HG02885 (cell line): ENCODE results near the gene HBZ.
"Not testable (repeated sequence)": the region's sequence is repeated elsewhere in the genome, so short reads cannot be mapped to it uniquely, and the experiment has no call there.

Experiments used
- ATAC-seq: cut with Tn5 transposase; IDR thresholded peaks from one replicate; pipeline ENCODE4 v1.9.1; 2021; ENCODE audit warnings: mild to moderate bottlenecking; ENCODE audit not compliant: unreplicated experiment, poor library complexity

Gene HBZ

DNA sequence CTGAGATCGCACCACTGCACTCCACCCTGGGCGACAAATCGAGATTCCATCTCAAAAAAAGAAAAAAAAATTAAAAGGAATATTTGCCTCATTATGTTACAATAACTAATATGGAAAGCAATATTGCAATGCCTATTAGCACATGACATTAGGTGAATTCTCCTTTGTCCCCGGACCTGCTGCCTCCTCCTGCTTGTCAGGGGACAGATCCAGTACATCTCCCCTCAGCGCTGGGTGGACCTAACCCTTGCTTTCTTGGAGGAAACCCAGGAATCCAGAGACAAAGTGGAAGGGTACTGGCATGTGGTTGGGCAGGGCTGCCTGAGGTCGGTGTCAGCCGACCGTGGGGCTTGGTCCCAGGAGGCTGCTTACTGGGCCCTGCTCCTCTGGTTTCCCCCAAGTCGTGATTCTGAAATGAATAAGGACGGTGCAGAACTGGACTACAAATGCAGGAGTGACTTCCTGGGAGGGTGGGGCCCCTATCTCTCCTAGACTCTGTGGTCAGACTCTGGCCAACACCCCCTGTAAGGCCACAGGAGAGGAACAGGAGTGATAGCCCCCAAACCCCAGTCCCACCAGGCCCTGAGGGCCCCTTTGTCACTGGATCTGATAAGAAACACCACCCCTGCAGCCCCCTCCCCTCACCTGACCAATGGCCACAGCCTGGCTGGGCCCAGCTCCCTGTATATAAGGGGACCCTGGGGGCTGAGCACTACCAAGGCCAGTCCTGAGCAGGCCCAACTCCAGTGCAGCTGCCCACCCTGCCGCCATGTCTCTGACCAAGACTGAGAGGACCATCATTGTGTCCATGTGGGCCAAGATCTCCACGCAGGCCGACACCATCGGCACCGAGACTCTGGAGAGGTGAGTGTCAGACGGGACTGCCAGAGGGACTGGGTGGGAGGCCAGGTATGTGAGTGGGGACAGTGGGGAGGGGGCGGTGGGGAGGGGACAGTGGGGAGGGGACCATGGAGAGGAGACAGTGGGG, at the start of gene HBZ:
TSS of gene HBZ (plus strand) at position 504 of the 988 bp plus-strand sequence. CDS start at position 770, 266 bp downstream.
- ATAC-seq: no peak

DNA sequence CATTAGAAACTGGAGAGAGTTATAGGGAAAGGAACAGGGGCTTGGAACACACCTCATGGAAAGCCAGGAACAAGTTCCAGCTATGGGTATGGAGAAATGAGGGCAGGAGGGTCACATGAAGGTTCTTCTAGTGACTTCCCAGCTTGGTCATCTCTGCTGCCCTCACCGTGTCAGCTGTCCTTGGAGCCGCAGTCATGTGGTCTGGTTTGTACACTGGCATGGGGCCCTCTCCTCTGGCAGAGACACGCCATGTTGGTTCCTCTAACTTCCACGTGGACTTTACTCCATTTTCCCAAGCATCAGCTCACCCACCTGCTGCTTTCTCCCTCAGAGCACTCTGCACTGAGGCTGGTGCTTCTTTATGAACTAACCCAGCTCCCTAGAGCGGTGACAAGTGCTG, 48.1 kb upstream of the HBZ start:
- ATAC-seq: no peak

DNA sequence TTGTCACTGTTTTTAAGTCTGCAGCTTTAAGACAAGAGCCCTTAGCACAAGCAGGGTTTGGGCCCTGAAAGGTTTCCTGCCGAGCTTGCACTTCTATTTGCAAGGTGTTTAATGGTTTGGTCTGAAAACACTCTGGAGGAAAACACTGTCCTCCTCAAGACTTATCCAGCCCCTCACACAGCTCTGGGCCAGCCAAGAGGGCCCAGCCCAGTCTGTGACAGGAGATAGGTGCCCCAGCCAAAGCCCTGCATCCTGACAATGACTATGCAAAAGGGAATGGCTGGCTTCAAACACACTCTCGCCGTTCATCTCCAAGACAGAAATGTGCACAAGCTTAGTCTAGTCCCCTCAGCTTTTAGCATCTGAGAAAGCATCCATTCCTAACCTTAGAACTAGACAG, 47.5 kb upstream of the HBZ start:
- ATAC-seq: no peak

DNA sequence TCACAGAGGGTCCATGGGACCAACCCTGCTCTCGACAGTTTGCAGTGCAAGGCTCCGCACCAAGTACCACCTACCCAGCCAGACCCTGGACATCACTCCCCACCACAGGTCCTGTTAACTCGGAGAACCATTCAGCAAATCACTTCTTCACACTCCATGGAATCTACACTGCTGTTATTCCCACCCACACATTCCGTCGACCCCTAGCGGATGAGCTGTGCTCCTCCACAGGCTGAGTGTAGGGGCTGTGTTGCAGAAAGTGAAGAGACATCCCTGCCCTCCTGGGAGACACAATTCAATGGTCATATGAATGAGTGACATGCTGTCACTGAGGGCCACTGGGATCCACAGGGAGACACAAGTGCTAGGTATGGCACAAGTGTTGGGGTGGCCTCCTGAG, 46.9 kb upstream of the HBZ start:
- no peak for ATAC-seq

DNA sequence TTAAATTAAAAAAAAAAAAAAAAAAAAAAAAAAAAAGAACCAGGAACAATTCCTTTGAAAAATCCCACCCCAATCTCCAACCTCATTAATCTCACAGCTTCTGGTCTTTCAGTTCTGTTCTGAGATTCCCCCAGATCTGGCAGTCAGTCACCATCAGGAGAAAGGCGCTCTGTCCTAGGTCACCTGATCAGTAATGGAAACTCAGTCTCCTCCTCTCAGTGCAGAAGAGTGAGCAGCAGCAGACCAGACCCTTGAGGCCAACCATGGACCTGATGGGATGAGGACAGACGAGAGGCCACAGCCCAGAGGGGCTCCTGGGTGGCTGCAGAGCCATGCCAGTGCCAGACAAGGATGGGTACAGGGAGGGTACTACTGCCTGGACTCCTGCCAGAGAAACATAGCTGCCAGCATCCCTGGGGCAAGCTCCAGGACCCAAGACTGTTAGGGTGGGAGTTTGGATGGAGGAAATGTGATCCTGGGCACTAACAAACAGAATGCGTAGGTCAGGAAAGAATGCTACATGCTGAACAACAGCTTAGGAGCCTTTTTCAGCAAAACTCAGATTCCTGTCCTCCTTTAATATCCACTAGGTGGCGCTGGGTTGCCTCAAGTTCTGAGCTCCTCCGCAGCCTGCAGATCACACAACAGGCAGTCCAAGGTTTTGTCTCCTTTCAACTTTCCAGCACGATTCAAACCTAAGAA, 45.7 kb upstream of the HBZ start:
- ATAC-seq: no peak

DNA sequence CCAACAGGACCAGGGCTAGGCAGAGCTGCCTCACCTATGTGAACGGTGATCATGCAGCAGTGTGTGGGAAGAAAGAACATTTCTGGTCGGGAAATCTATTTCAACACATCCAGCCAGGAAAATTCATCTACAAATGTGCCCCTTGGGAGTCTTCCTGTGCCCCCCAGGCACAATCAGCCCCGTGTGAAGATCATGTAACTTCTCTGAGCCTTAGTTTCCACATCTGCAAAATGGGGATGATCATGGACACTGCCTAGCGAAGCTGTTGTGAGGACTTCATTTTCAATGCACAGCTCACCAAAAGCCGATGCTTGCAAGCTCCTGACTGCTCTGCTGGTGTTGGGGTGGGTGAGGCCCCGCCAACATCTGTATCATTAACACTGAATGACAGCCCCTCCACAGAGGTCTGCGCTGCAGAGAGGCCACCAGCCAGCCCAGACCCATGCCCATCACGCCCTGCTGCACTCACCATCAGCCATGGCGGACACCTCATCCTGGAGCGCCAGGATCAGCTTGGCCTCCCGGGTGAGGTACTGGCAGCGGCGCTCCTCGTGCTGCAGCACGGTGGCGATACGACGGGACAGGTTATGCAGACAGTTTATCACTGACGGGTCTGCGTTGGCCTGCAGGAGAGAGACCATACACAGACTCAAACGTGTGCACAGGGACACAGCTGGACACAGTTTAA, 40.1 kb upstream of the HBZ start:
- ATAC-seq: no peak

DNA sequence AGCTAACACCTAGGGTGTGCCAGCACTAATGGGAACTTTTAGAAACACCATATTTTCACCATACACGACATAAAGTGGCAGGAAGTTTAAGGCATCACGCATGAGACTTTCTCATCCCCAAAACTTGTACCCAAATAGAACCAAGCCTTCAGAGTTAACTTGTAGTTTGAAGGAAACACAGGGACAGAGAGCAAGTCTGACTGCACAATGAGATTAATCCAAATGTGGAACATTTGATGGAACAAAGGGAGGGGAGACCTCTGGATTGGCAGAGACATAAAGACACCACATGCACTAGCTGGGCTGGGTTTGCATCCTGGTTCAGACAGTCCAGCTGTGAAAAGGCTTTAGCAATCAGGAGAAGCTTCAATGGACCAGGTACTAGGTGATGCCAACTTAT, 38.1 kb upstream of the HBZ start:
- ATAC-seq: no peak

DNA sequence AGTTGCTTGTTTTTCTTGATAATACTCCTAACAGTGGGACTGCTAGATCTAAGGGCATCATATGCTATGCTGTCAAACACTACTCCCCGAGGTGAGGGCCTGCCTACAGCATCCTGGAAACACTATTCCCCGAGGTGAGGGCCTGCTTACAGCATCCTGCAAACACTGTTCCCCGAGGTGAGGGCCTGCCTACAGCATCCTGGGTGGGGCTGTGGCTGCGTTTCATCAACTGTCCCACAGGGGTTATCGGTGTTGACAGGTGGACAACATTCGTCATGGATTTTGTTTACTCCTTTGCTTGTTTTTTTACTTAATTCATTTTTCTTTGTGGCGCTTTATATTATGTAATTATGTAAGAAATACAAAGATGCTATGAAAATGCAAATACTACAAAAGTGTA, 36.4 kb upstream of the HBZ start:
- no peak for ATAC-seq

DNA sequence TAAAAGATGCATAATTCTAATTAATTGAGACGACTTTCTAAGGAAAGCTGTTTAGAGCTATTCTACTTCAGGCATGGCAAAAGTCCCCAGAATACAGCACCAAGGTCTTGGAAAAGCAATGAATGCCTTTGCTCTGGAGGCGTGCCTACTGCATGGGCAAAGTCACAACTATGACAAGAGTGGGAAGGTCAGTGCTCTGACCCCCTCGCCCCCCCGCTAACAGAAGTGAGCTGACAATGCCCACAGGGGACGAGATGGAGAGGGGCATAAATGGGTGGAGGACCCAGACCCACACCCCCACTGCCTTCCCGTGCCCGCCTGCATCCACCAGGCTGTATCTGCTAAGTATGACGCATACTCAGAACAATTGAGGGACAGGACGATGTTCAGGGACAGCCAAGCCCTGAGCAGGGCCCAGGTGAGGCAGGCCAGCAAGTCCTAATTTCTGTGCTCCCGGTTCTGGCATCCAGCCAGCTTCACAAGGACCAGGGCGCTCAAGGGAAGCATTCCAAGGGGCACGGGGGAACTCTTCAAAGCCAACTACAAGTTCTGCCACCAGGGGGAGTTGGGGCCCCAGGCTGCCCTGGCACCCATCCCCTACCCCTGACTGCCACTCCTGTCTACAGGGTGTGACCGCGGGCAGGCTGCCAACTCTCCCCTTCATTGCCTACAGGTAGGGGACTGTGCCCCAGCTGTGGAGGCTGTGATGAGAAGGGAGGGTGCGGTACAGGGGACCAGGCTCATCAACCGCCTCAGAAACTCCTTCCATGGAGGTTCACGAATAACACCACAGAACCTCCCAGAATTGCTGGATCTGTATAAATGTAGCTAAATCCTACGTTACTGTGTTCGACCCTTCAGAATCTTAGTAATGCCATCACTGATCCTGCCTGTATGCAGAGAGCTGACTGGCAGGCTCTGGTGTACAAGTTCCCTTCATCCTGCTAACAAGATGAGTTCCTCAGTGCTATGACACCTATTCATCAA, 34.8 kb upstream of the HBZ start:
- no peak for ATAC-seq

DNA sequence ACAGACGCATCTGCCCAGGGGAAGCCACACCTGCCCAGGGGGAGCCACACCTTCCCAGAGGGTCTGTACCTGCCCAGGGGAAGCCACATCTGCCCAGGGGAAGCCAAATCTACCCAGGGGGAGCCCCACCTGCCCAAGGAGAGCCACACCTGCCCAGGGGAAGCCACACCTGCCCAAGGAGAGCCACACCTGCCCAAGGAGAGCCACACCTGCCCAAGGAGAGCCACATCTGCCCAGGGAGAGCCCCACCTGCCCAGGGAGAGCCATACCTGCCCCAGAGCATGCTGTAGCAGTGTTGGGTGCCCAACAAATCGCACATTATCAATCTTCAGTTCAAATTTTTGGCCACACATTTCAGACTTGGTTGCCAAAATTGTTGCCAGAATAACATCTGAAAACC, 33.6 kb upstream of the HBZ start:
- no peak for ATAC-seq

DNA sequence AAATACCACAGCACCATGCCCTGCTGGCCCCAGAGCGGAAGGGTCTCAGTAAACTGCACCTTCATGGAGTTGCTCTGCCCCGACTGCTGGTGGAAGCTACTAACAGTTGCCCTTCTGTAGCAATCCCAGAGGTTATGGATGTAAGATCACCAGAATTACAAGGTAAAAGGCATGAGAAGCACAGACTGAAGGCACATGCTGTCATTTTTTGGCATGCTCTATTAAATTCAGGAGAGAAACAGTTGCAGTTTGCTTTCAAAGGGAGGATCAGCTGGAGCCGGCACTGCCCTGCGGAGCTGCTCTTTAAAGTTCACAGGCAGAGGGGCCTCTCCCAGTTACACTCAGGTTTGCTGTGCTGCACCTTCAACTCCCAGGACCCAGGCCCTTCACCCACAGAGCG, 33.1 kb upstream of the HBZ start:
- ATAC-seq: no peak

DNA sequence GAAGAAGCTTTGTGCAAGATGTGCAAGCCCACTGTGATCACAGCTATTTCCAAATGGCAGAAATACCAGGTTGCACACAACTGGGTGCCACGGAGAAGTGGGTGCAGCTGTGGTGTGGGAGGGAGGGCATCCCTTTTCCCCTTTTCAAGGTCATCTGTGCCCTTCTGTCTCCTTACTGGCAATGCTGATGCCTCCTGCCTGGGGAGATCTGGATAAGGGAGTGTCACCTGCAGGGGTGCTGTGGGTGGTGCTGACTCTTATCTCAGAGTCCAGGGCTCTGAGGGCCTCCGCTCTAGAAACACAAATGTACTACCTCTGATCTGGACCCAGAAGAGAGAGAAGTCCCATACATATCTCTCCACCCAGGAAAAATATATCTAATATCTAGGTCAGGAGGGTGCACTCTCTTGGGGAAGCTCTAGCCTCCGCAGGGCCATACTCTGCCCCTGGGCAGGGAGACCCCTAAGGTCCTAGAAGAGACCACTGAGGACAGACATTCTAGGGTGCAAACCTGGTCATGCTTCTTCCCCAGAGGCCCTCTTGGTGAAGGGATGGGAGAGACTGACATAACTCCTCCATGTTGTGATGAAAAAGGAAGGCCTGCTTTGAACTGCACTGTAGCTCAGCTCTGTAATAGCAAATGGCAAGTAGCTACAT, 32.5 kb upstream of the HBZ start:
- no peak for ATAC-seq

DNA sequence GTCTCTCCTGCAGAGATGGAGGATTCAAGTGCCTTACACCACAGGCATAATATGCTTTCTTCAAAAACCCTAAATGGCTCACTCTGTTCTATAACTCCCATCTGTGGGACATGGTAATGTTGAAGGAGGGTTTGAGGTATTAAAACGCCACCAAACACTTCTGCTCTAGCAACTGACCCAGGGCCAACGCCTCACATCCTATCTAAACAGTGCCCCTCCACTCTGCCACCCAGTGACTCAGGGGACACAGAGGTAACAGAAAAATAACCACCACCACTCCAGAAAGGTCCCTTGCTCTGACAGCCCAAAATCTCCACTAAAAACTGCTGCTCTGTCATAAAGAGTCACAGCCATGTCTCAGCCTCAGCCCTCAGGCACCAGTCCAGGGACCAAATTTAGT, 31.7 kb upstream of the HBZ start:
- no peak for ATAC-seq

DNA sequence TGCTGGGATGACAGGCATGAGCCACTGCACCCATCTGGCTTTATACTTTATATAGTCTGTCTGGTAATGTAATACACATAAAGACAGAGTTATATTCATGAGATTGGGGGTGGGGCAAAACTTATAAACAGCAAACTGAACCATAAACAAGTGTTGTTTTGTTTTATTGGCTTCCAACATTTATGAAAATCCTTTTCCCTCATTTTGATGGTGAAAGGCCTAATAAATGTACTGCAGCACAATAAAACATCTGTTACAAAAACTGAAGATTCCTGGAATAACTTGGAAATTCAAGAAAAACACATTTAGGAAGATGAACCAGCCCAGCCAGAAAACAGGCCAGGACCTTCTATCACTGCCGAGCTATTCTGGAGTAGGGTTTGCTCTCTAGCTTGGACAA, 30.1 kb upstream of the HBZ start:
- ATAC-seq: no peak

DNA sequence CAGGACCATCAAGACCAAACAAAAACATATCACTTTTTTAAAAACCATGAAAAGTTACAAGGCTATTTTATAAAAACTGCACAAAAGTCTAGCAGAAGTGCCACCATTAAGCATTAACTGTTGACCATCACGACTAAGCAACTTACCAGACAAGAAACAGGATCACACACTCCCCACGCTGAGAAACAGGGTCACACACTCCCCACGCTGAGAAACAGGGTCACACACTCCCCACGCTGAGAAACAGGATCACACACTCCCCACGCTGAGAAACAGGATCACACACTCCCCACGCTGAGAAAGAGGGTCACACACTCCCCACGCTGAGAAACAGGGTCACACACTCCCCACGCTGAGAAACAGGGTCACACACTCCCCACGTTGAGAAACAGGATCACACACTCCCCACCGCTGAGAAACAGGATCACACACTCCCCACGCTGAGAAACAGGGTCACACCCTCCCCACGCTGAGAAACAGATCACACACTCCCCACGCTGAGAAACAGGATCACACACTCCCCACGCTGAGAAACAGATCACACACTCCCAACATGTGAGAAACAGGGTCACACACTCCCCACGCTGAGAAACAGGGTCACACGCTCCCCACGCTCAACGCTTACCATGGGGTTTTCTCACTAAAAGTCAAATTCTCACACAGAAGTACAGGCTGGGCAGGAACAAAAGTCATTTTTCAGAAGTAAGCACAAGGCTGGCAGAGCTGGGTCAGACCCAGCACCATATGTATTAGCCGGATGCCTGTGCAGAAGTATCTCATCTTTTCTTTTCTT, 28.7 kb upstream of the HBZ start:
- ATAC-seq: not testable (repeated sequence)

DNA sequence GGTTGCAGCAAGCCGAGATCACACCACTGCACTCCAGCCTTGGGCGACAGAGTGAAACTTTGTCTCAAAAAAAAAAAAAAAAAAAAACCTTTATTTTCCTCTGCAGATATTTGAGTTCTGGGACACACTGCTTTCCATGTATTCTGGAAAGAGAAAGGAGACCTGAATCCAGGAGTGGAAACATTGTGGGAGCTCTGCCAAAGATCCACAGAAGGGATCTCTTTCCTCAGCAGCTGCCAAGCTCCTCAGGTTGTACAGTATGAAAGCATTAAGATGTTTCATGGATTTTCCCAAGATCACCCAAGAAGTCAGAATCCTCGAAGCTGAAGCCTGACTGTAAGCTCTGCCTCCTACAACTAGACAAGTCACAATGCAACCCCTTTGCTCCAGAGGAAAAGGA, 27.4 kb upstream of the HBZ start:
- no peak for ATAC-seq

DNA sequence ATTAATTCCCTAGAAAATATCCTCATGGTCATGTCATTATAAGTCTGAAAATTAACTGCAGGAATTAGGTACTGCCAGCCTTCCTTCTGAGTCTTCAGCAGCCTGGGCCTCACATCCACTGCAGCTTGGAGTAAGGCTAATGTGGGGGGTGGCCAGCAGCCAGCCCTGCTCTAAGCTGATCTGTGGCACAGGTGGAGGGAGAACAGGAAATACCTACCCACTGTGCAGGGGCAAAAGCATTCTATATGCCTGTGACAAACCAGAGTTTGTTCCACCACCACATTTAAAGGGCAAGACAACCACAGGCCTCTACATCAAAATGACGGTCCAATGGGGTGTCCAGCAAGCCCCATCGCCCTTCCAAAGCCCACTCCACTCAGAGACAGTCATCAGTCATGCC, 23.4 kb upstream of the HBZ start:
- no peak for ATAC-seq

DNA sequence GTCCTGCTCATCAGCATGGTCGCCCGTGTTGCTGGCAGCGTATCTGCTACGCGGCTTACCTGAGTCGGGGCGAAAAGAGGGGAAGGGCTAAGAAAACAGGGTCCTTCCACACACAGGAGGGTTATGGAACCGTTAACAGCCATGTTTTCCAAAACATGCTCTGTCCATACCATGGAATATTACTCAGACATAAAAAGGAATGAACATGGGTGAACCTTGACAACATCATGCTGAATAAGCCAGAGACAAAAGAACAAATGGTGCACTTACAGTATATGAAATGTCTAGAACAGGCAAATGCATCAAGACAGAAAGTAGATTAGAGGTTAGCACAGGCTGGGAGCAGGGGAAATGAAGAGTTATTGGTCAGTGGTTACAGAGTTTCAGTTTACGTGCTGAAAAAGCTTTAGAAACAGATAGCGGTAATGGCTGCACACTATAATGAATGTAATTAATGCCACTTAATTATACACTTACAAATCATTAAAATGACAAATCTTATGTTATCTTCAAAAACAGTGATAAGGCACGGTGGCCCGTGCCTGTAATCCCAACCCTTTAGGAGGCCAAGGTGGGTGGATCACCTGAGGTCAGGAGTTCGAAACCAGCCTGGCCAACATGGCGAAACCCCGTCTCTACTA, 21.8 kb upstream of the HBZ start:
- ATAC-seq: no peak
